AG09319 (cell line): ENCODE results near the gene DRC3.

Experiments
- DNase-seq: peaks from one replicate; pipeline ENCODE4 v3.0.0-alpha.2; 2010; ENCODE audit warnings: low read depth; ENCODE audit errors: extremely low read depth
- CTCF ChIP-seq: IDR thresholded peaks from 2 replicates; pipeline ENCODE4 v1.5.1; 2011; ENCODE audit warnings: low read depth, mild to moderate bottlenecking, inconsistent platforms, low read length, moderate library complexity

Gene DRC3

GRCh38 chr17:17960500-17961030, 12.1 kb upstream of the DRC3 start:
- DNase-seq, result no peak
- no peak for TF ChIP-seq CTCF

GRCh38 chr17:17963066-17963465, 9.6 kb upstream of the DRC3 start:
- no peak for TF ChIP-seq CTCF
- DNase-seq, result no peak

GRCh38 chr17:17963694-17964436, 8.8 kb upstream of the DRC3 start:
- DNase-seq, result no peak
- no peak for TF ChIP-seq CTCF

GRCh38 chr17:17964710-17965109, 8.0 kb upstream of the DRC3 start:
- DNase-seq, result no peak
- TF ChIP-seq CTCF, result no peak

- DNase-seq, result no peak
- no peak for TF ChIP-seq CTCF
Measured at GRCh38 chr17:17965152-17965721, 7.4 kb upstream of the DRC3 start.

- TF ChIP-seq CTCF, result no peak
- no peak for DNase-seq
Measured at GRCh38 chr17:17966399-17966798, 6.3 kb upstream of the DRC3 start.

- TF ChIP-seq CTCF, result no peak
- no peak for DNase-seq
Measured at GRCh38 chr17:17970699-17971430, 1.8 kb upstream of the DRC3 start.
